Lung (tissue), 12 donors: ENCODE measurements around the gene TMEM121. TPM values are rescaled to one million over a fixed set of nuclear protein-coding genes. Genes with fewer than 3 reads are reported as not detected.
"Not testable (repeated sequence)": the region's sequence is repeated elsewhere in the genome, so short reads cannot be mapped to it uniquely, and the experiment has no call there.

ENCODE experiments used
- ATAC-seq: fragments of 200-7000 bp; cut with Tn5 transposase; one replicate; pipeline ENCODE4 v1.9.1; 2020; ENCODE audit warnings: moderate number of reproducible peaks; ENCODE audit not compliant: insufficient read depth, low FRiP score
- DNase-seq, 3 donors: peaks; one replicate each; pipeline ENCODE4 v3.0.0-alpha.2; 2013 to 2017
- H3K27ac ChIP-seq, 2 donors: one replicate each; pipeline ENCODE4 v1.5.1; 2013; ENCODE audit warnings: mild to moderate bottlenecking in 2 of 2, moderate library complexity in 2 of 2, control low read depth in 1 of 2, inconsistent platforms in 1 of 2, low read depth in 1 of 2, low read length in 1 of 2
- H3K27me3 ChIP-seq, 3 donors: one replicate each; pipeline ENCODE4 v1.5.1; 2013; ENCODE audit warnings: low read length in 2 of 3; ENCODE audit not compliant: control insufficient read depth in 3 of 3, insufficient read depth in 3 of 3
- H3K36me3 ChIP-seq, 4 donors: one replicate each; pipeline ENCODE4 v1.5.1; 2013; ENCODE audit warnings: low read length in 4 of 4, mild to moderate bottlenecking in 1 of 4, moderate library complexity in 1 of 4; ENCODE audit not compliant: control insufficient read depth in 4 of 4, insufficient read depth in 4 of 4
- H3K4me1 ChIP-seq, 5 donors: one replicate each; pipeline ENCODE4 v1.5.1; 2013; ENCODE audit warnings: low read length in 5 of 5, mild to moderate bottlenecking in 2 of 5, moderate library complexity in 1 of 5; ENCODE audit not compliant: control insufficient read depth in 5 of 5, insufficient read depth in 5 of 5
- H3K4me3 ChIP-seq: one replicate; pipeline ENCODE4 v1.5.1; 2013; ENCODE audit warnings: mild to moderate bottlenecking, control low read depth, moderate library complexity
- H3K9ac ChIP-seq, 2 donors: one replicate each; pipeline ENCODE4 v1.5.1; 2013; ENCODE audit warnings: low read length in 2 of 2, control low read depth in 1 of 2; ENCODE audit not compliant: insufficient read depth in 1 of 2
- H3K9me3 ChIP-seq, 4 donors: one replicate each; pipeline ENCODE4 v1.5.1; 2013; ENCODE audit warnings: low read length in 3 of 4, mild to moderate bottlenecking in 1 of 4, moderate library complexity in 1 of 4; ENCODE audit not compliant: control insufficient read depth in 4 of 4, insufficient read depth in 3 of 4
- WGBS, 2 donors: extraction: QIAGEN DNeasy Blood & Tissue Kit; methylation state at CpG; one replicate each; pipeline ENCODE4 v1.1.7; 2013; 5-methylcytosine and 5-hydroxymethylcytosine counted together
- polyA plus RNA-seq, 2 donors: library from polyadenylated mRNA; stranded (reverse); fragments of 200-250 nt; gene quantifications; one replicate each; pipeline ENCODE4 v1.2.1, GENCODE V29; 2013
- total RNA-seq, 2 donors: library from RNA; depleted of rRNA in 1 of 2; stranded (reverse); fragments of >200 nt in 1 of 2; gene quantifications; one replicate each; pipeline ENCODE4 v1.2.1, GENCODE V29; 2014 to 2021
- TF ChIP-seq, protein P1 (sequence below): IDR thresholded peaks from 2 replicates; pipeline ENCODE4 v1.5.1; 2012; ENCODE audit warnings: mild to moderate bottlenecking; ENCODE audit errors: control extremely low read depth, extremely low read depth
- donor health status: control.
- donor health status: control.
- donor health status: Bipolar disorder and iron deficiency.
- donor health status: healthy.
- donor health status: DM: yes; HTN: yes; CAD: no.

TMEM121 gene
- total and polyA plus RNA-seq, 4 donors: 1.1 to 5.4 (median 2.8) TPM

DNA sequence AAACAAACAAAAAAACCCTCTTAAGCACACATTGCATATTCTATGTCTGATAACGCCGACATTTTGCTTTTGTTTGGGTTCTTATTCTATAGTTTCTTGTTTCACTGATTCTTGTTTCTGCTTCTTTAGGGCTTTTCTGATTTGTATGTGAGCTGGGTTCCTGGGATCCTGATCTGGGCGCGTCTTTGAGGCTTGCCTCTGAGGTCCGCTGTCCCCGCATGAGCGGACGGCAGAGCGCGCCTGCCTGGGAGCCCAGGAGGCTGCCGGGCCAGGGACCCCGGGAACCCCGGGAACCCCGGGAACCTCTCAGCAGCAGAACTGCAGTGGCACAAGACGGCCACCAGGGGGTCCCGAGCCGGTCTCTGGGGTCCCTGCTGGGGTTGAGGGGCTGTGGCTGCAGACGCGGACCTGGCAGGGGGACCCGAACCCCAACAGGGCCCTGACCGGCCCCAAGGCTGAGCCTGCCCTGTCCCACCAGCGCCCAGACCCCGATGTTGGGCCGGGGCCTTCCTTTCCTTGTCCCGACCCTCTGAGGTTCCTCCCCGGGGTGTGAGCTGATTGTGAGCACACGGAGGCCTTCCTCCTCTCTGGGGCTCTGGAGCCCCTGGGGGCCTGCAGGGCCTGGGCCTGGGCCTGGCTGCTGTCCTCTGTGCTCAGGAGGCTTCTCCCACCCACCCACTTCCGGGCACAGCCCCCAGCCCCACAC, 32.2 kb downstream of the TMEM121 start:
- WGBS, 2 donors: 77 to 80% methylated on average over 12 to 19 of the region's 28 CpGs
- not testable (repeated sequence) for H3K9me3 ChIP-seq, DNase-seq, ATAC-seq, H3K27me3 ChIP-seq, H3K9ac ChIP-seq, H3K4me1 ChIP-seq, H3K27ac ChIP-seq, H3K4me3 ChIP-seq, H3K36me3 ChIP-seq

DNA sequence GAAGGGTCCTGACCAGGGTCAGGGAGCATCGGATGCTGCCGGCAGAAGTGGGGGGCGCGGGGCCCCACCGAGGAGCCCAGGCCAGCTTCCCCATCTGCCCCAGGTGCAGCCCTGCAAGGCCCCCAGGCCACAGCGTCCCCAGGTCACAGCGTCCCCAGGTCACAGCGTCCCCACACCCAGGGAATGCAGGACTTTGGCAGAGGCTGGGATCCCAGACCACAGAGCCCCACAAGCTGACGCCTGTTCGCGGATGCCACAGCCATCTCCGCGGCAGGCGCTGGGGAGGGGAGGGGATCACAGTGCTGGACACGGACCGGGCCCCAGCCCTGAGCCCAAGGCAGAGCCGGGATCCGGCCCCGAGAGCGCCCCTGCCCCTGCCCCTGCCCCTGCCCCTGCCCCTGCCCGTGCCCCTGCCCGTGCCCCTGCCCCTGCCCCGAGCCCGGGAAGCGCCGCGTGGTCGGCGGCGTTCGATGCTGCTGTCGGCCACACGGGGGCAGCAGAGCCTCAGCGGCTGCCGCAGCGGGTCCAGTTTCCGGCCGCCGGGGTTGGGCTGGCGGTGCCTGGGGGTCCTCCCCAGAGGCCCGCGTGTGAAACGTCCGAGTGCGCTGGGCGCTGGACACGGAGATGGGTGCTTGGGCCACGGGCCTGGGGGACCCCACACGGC, 33.1 kb downstream of the TMEM121 start:
- not testable (repeated sequence) for H3K4me1 ChIP-seq, DNase-seq, H3K9me3 ChIP-seq, H3K36me3 ChIP-seq, H3K9ac ChIP-seq, H3K27me3 ChIP-seq, H3K4me3 ChIP-seq, H3K27ac ChIP-seq
- 19 to 70% methylated on average over 2 to 20 of the region's 49 CpGs for WGBS, 2 donors
- ATAC-seq: peak; percentile 73

DNA sequence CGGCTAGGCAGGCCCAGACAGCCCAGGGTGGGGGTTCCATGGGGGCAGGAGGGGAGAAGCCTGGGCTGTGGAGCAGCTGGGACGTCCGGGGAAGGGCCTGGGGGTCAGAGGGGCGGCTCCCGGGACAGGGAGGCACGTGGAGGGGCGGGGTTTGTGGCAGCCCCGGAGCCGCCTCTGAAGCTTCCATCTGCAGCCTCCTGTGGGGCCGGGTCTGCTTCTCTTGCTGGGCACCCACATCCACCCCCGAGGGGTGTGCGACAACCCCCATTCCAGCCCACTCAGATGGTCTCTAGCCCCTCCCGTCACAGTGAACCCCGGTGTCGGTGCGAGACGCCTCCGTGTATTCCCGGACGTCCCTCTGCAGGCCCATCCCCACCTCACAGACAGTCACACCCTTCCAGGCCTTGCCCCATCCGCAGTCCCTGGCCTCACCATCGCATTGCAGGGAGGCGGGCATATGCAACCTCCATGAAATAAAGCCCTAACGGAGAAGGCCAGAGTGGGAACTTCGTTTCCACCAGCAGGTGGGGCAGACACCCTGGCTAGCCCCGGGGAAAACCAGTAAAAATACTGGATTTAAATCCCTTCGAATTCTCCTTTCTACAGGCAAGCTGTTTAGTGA, 33.8 kb downstream of the TMEM121 start:
- WGBS, 2 donors: 25 to 77% methylated on average over 2 to 7 of the region's 27 CpGs
- not testable (repeated sequence) for H3K36me3 ChIP-seq, H3K9ac ChIP-seq, H3K27me3 ChIP-seq, H3K4me3 ChIP-seq, H3K9me3 ChIP-seq, H3K27ac ChIP-seq, H3K4me1 ChIP-seq, DNase-seq
- peak; percentile 5 for ATAC-seq

DNA sequence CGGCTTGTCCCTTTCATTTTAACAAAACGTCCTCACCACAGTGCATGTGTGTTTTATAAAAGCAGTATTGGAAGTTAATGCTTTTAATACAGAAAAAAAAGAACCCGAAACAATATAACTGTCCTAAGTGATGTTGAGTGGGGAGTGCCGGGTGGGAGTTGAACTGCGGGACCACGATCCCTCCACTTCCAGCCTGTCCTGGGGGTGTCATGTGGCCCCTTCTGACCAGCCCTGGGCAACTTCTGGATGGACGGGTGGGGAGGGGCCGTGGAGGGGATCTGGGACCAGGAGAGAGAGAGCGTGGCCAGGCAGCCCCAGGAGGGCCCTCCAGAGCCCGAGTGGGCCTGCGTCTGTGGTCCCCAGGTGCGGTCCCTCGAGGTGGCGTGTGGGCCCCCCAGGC, 35.0 kb downstream of the TMEM121 start:
- not testable (repeated sequence) for H3K27ac ChIP-seq, H3K9me3 ChIP-seq, H3K4me1 ChIP-seq, ATAC-seq, DNase-seq, H3K9ac ChIP-seq, H3K27me3 ChIP-seq, H3K36me3 ChIP-seq, H3K4me3 ChIP-seq
- WGBS, 2 donors: 85 to 94% methylated on average over 6 to 8 of the region's 14 CpGs

GRCh38 chr14:105562713-105563346, 36.4 kb downstream of the TMEM121 start:
- H3K36me3 ChIP-seq: no peaks in the 10 kb centered on the region
- no peaks in the 10 kb centered on the region for H3K27me3 ChIP-seq
- no peak overlapping the region for H3K4me3 ChIP-seq
- 91 to 95% methylated on average over 4 of the region's 4 CpGs for WGBS, 2 donors
- H3K9me3 ChIP-seq: peaks cover 0 to 2% (median 0%) of the 10 kb centered on the region in 4 donors
- no peak overlapping the region for H3K9ac ChIP-seq
- no peak for ATAC-seq
- peaks cover 0 to 1% (median 0%) of the 10 kb centered on the region in 5 donors for H3K4me1 ChIP-seq
- DNase-seq: no peak
- H3K27ac ChIP-seq: no peak overlapping the region
- TF ChIP-seq, protein P1, sequence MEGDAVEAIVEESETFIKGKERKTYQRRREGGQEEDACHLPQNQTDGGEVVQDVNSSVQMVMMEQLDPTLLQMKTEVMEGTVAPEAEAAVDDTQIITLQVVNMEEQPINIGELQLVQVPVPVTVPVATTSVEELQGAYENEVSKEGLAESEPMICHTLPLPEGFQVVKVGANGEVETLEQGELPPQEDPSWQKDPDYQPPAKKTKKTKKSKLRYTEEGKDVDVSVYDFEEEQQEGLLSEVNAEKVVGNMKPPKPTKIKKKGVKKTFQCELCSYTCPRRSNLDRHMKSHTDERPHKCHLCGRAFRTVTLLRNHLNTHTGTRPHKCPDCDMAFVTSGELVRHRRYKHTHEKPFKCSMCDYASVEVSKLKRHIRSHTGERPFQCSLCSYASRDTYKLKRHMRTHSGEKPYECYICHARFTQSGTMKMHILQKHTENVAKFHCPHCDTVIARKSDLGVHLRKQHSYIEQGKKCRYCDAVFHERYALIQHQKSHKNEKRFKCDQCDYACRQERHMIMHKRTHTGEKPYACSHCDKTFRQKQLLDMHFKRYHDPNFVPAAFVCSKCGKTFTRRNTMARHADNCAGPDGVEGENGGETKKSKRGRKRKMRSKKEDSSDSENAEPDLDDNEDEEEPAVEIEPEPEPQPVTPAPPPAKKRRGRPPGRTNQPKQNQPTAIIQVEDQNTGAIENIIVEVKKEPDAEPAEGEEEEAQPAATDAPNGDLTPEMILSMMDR: no peak
